A549 (cell line): ENCODE data around the gene PTPRK.

Experiments
- BHLHE40 ChIP-seq: IDR thresholded peaks from 2 replicates; pipeline ENCODE4 v1.6.1; 2012; ENCODE audit warnings: low read depth, low read length, inconsistent platforms
- CTCF ChIP-seq: fragments of >200 bp; sonication (Bioruptor Twin); formaldehyde crosslinking; IDR thresholded peaks from 3 replicates; pipeline ENCODE4 v1.5.1; 2016
- ESRRA ChIP-seq: fragments of 150-350 bp; IDR thresholded peaks from 2 replicates; pipeline ENCODE4 v1.6.1; 2014; ENCODE audit warnings: mild to moderate bottlenecking, low read length, borderline replicate concordance
- HDAC2 ChIP-seq: fragments of 200-600 bp; sonication (generic); IDR thresholded peaks from 2 replicates; pipeline ENCODE4 v1.6.1; 2016
- KDM5A ChIP-seq: fragments of 200-600 bp; sonication (generic); IDR thresholded peaks from 2 replicates; pipeline ENCODE4 v1.6.1; 2016; ENCODE audit warnings: antibody characterized with exemption, mild to moderate bottlenecking
- MAZ ChIP-seq: fragments of 150-350 bp; IDR thresholded peaks from 2 replicates; pipeline ENCODE4 v1.6.1; 2014; ENCODE audit warnings: antibody characterized with exemption, low read depth, low read length, borderline replicate concordance
- NFE2L2 ChIP-seq: fragments of 150-350 bp; conservative IDR thresholded peaks from 2 replicates; pipeline ENCODE4 v1.6.1; 2014; ENCODE audit warnings: low read length
- PBX3 ChIP-seq: IDR thresholded peaks from 2 replicates; pipeline ENCODE4 v1.6.1; 2012
- POLR2A ChIP-seq: IDR thresholded peaks from 2 replicates; pipeline ENCODE4 v1.6.1; 2012; ENCODE audit warnings: mild to moderate bottlenecking, low read length
- SMC3 ChIP-seq: fragments of >200 bp; sonication (Bioruptor Twin); formaldehyde crosslinking; IDR thresholded peaks from 3 replicates; pipeline ENCODE4 v1.6.1; 2018; ENCODE audit warnings: inconsistent platforms
- USF2 ChIP-seq: fragments of 450-650 bp; IDR thresholded peaks from 2 replicates; pipeline ENCODE4 v1.6.1; 2014; ENCODE audit warnings: antibody characterized with exemption

- TF ChIP-seq CTCF: no peak
- no peak for TF ChIP-seq PBX3
- no peak for TF ChIP-seq NFE2L2
- TF ChIP-seq BHLHE40: no peak
- TF ChIP-seq HDAC2: no peak
- no peak for TF ChIP-seq KDM5A
- no peak for TF ChIP-seq USF2
- no peak for TF ChIP-seq ESRRA
- no peak for TF ChIP-seq MAZ
- no peak for TF ChIP-seq SMC3
- TF ChIP-seq POLR2A: no peak
Measured at GRCh38 chr6:128558021-128558420, 37.6 kb upstream of the PTPRK start.
